H1 (cell line): Measurements from ENCODE around the gene UTS2R.

Experiments
- CTCF ChIP-seq, 3 experiments: IDR thresholded peaks; 1 replicate in 2 of 3; 2 replicates in 1 of 3; pipeline versions ENCODE4 v1.5.1 to v1.6.1; 2011; ENCODE audit warnings: low read length in 3 of 3, mild to moderate bottlenecking in 3 of 3, inconsistent platforms in 2 of 3, low read depth in 1 of 3, moderate library complexity in 1 of 3; ENCODE audit not compliant: insufficient read depth in 1 of 3; ENCODE audit errors: control extremely low read depth in 1 of 3
- EGR1 ChIP-seq: IDR thresholded peaks from 2 replicates; pipeline ENCODE4 v1.6.1; 2011; ENCODE audit warnings: low read depth, low read length, borderline replicate concordance
- EZH2 ChIP-seq: fragments of 200-600 bp; sonication (generic); IDR thresholded peaks from 2 replicates; pipeline ENCODE4 v1.7.1; 2012; ENCODE audit warnings: low read depth, mild to moderate bottlenecking, moderate library complexity, low read length, inconsistent platforms; ENCODE audit not compliant: severe bottlenecking
- MAFK ChIP-seq: IDR thresholded peaks from 2 replicates; pipeline ENCODE4 v1.6.1; 2012; ENCODE audit warnings: low read depth, mild to moderate bottlenecking, improper control_type of control experiment, low read length
- PHF8 ChIP-seq: fragments of 200-600 bp; sonication (generic); conservative IDR thresholded peaks from 2 replicates; pipeline ENCODE4 v1.7.1; 2012; ENCODE audit warnings: low read depth, mild to moderate bottlenecking, inconsistent platforms, low read length, moderate library complexity
- POLR2A ChIP-seq, 2 experiments: IDR thresholded peaks; 1 replicate in 1 of 2; 2 replicates in 1 of 2; pipeline ENCODE4 v1.6.1; 2011; ENCODE audit warnings: low read depth in 2 of 2, low read length in 2 of 2, mild to moderate bottlenecking in 2 of 2; ENCODE audit errors: control extremely low read depth in 1 of 2
- POLR2AphosphoS5 ChIP-seq: IDR thresholded peaks from 2 replicates; pipeline ENCODE4 v1.6.1; 2011; ENCODE audit warnings: low read depth, low read length
- RFX5 ChIP-seq: IDR thresholded peaks from 2 replicates; pipeline ENCODE4 v1.6.1; 2011; ENCODE audit warnings: low read depth, low read length, improper control_type of control experiment, borderline replicate concordance
- SUZ12 ChIP-seq: fragments of 200-600 bp; sonication (generic); IDR thresholded peaks from 2 replicates; pipeline ENCODE4 v1.6.1; 2012; ENCODE audit warnings: mild to moderate bottlenecking, inconsistent platforms, low read length, moderate library complexity, mixed read lengths
- TBP ChIP-seq: IDR thresholded peaks from 2 replicates; pipeline ENCODE4 v1.6.1; 2011; ENCODE audit warnings: low read depth, low read length, improper control_type of control experiment
- TEAD4 ChIP-seq: IDR thresholded peaks from 2 replicates; pipeline ENCODE4 v1.6.1; 2012; ENCODE audit warnings: low read depth, low read length, inconsistent platforms, mixed read lengths
- TF ChIP-seq, protein P1 (sequence below): IDR thresholded peaks from 2 replicates; pipeline ENCODE4 v1.6.1; 2012; ENCODE audit warnings: inconsistent platforms

DNA sequence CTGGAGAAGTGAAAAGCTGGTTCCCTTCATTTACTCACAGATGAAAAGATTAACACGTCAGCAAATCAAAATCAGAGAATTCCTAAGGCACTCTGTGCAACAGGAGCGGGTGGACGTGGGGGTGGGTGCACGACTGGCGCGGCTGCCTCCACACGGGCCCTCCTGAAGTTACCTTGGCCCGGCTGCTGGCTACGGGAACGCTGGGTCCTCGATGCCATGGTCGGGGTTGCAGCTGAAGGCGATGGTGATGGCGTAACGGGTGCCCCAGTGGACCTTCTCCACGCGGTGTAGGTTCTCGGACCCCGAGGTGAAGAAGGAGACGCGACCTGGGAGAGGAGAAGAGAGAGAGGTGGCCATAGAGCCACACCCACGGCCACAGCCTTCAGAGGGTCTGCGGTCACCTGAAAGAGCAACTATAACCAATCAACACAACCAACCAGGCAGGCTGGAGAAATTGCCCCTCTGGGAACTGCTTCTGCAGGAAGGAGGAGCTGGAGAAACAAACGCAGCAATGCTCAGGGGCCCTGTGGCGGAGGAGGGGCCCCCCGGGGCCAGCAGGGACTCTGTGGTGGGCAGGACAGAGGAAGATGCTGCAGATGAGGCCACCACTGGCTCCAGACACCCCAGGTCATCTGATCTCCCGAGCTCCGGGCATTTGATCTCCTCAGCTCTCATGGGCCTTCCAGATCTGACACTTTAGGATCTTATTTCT is 20.8 kb downstream of the UTS2R start:
- TF ChIP-seq POLR2A (IDR thresholded peaks at IDR 0.05; ENCODE audit: control extremely low read depth in 1 of 2, low read depth in 2 of 2, low read length in 2 of 2): no peak
- no peak for TF ChIP-seq EGR1
- TF ChIP-seq, protein P1, sequence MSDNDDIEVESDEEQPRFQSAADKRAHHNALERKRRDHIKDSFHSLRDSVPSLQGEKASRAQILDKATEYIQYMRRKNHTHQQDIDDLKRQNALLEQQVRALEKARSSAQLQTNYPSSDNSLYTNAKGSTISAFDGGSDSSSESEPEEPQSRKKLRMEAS: no peak
- TF ChIP-seq PHF8: no peak
- TF ChIP-seq SUZ12: no peak
- no peak for TF ChIP-seq CTCF (IDR thresholded peaks at IDR 0.05; ENCODE audit: control extremely low read depth in 1 of 3, insufficient read depth in 1 of 3, low read depth in 1 of 3, low read length in 3 of 3)
- no peak for TF ChIP-seq EZH2
- no peak for TF ChIP-seq RFX5
- TF ChIP-seq TBP: no peak
- TF ChIP-seq MAFK: no peak
- no peak for TF ChIP-seq POLR2AphosphoS5
- no peak for TF ChIP-seq TEAD4
